Measurements from ENCODE around the gene EGR2. TPM values are rescaled to one million over a fixed set of nuclear protein-coding genes. Genes with fewer than 3 reads are reported as not detected.

The EGR2 gene
- total RNA-seq, 4 donors from 2014 or later: 0.82 to 1.3 TPM; not detected in 2

DNA sequence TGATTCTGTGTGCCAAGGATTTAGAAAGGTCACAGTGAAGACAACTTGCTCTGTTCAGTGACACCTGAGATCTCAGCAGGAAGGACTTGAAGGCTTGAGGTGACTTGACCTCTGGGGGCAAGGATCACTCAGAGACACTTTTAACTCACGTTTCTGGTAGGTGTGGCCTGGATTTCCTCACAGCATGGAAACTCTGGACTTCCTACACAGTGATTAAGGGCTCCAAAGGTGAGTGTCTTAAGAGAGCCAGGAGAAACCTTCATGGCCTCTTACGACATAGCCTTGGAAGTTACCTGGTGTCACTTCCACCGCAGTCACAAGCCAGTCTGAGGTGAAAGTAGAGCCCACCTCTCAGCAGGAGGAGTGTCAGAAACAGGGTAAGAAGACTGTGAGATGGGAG lies 49.8 kb downstream of the EGR2 start:
- intact Hi-C loops (cut with DNase I; ENCODE audit: low total_unique reads): no loop called here
- Histone ChIP-seq H3K27me3 (no peaks in the 10 kb centered on the region), H3K27ac (no peak overlapping the region), H3K4me1 (no peaks in the 10 kb centered on the region), H3K4me3 (no peak overlapping the region), H3K9me3 (no peaks in the 10 kb centered on the region), H3K36me3 (no peaks in the 10 kb centered on the region)
- in situ Hi-C loops (cut with MboI; ENCODE audit: low pct_ligation_motif_present in 1 of 4, low pct_unique_long_range_greater_than_20kb in 1 of 4, low sequenced_read_pairs in 3 of 4): no loop called here
- WGBS, 2 donors (ENCODE audit: low coverage in 1 of 2): 35 to 66% methylated on average over 2 to 3 of the region's 3 CpGs
- TF ChIP-seq, protein P1, sequence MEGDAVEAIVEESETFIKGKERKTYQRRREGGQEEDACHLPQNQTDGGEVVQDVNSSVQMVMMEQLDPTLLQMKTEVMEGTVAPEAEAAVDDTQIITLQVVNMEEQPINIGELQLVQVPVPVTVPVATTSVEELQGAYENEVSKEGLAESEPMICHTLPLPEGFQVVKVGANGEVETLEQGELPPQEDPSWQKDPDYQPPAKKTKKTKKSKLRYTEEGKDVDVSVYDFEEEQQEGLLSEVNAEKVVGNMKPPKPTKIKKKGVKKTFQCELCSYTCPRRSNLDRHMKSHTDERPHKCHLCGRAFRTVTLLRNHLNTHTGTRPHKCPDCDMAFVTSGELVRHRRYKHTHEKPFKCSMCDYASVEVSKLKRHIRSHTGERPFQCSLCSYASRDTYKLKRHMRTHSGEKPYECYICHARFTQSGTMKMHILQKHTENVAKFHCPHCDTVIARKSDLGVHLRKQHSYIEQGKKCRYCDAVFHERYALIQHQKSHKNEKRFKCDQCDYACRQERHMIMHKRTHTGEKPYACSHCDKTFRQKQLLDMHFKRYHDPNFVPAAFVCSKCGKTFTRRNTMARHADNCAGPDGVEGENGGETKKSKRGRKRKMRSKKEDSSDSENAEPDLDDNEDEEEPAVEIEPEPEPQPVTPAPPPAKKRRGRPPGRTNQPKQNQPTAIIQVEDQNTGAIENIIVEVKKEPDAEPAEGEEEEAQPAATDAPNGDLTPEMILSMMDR (IDR thresholded peaks at IDR 0.05): no peak
- DNase-seq: no peak

DNA sequence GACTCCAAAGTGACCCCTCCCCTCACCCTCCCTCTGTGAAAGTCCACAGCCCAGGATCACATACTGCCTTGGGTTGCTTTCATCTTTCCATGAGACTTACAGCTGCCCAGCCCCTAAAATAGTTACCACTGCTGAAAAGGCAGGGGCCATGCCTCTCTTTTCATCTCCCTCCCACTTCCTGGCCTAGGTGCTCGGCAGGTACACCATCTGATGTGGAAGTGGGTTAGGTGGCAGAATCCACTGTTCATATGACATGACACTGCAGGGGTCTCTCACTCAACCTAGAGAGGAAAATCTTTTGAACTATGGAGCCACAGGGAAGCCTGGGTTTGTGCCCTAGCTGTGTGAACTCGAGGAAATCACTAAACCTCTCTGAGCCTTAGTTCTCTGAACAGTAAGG lies 50.4 kb downstream of the EGR2 start:
- intact Hi-C loops (cut with DNase I; ENCODE audit: low total_unique reads) (no loop called here), in situ Hi-C loops (cut with MboI; ENCODE audit: low pct_ligation_motif_present in 1 of 4, low pct_unique_long_range_greater_than_20kb in 1 of 4, low sequenced_read_pairs in 3 of 4) (no loop called here)
- WGBS, 2 donors (ENCODE audit: low coverage in 1 of 2): 60 to 79% methylated on average over 1 to 2 of the region's 2 CpGs
- Histone ChIP-seq H3K27ac (no peak overlapping the region), H3K36me3 (no peaks in the 10 kb centered on the region), H3K27me3 (no peaks in the 10 kb centered on the region), H3K4me1 (no peaks in the 10 kb centered on the region), H3K4me3 (no peak overlapping the region), H3K9me3 (no peaks in the 10 kb centered on the region)
- TF ChIP-seq EP300 (IDR thresholded peaks at IDR 0.05; ENCODE audit: low read depth): no peak
- TF ChIP-seq, protein P1 (IDR thresholded peaks at IDR 0.05): no peak
- TF ChIP-seq POLR2A (IDR thresholded peaks at IDR 0.05): no peak
- TF ChIP-seq POLR2AphosphoS5 (IDR thresholded peaks at IDR 0.05): no peak
- DNase-seq: no peak

DNA sequence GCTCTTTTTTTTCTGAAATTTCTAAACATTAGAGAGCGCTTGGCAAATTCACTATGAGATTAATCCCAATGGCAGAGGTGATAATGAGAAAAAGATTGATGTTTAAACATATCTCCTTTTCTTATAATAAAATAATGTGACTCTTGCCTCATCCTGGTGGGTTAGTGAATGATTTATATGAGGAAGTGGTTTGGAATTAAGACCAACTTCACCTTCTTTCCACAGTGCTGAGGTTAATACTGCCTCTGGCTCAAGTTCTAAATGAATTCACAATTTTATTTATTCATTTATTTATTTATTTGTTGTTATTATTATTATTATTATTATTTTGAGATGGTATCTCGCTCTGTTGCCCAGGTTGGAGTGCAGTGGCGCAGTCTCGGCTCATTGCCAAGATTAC lies 52.2 kb downstream of the EGR2 start:
- in situ Hi-C loops (cut with MboI; ENCODE audit: low pct_ligation_motif_present in 1 of 4, low pct_unique_long_range_greater_than_20kb in 1 of 4, low sequenced_read_pairs in 3 of 4) (no loop called here), intact Hi-C loops (cut with DNase I; ENCODE audit: low total_unique reads) (no loop called here)
- Histone ChIP-seq H3K4me3 (no peak overlapping the region), H3K27me3 (no peaks in the 10 kb centered on the region), H3K27ac (no peak overlapping the region), H3K36me3 (no peaks in the 10 kb centered on the region), H3K4me1 (no peaks in the 10 kb centered on the region), H3K9me3 (no peaks in the 10 kb centered on the region)
- WGBS, 2 donors (ENCODE audit: low coverage in 1 of 2): 94 to 97% methylated on average over 4 of the region's 4 CpGs
- DNase-seq: no peak
- TF ChIP-seq EP300 (IDR thresholded peaks at IDR 0.05; ENCODE audit: low read depth): no peak
- TF ChIP-seq POLR2A (IDR thresholded peaks at IDR 0.05): no peak
- no peak for TF ChIP-seq POLR2AphosphoS5 (IDR thresholded peaks at IDR 0.05)
- TF ChIP-seq, protein P1 (IDR thresholded peaks at IDR 0.05): no peak

DNA sequence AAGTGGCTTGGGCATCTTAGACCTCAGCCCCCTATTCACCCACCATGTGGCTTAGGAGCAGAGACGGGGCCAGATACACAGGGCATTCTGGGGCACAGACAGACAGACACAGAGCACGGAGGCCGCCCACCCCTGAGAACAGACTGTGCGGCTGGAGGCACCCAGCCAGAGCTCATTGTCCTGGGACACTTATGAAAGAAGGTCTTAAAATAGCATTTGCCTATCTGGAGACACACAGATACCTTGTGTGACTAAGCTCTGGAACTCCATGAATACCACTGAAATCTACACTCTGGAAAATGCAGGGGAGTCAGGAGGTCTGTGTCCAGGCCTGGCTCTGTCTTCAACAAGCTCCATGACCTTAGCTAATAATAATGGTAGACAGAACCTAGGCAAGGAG lies 53.0 kb downstream of the EGR2 start:
- H3K4me1 ChIP-seq: no peaks in the 10 kb centered on the region
- DNase-seq: no peak
- H3K9me3 ChIP-seq: no peaks in the 10 kb centered on the region
- intact Hi-C loops (cut with DNase I; ENCODE audit: low total_unique reads): no loop called here
- TF ChIP-seq, protein P1 (IDR thresholded peaks at IDR 0.05): no peak
- TF ChIP-seq POLR2A (IDR thresholded peaks at IDR 0.05) (no peak), POLR2AphosphoS5 (IDR thresholded peaks at IDR 0.05) (no peak), EP300 (IDR thresholded peaks at IDR 0.05; ENCODE audit: low read depth) (no peak)
- 98% methylated on average over 4 of the region's 4 CpGs; no CpG with 5 or more reads in 1 of the 2 donors for WGBS, 2 donors (ENCODE audit: low coverage in 1 of 2)
- H3K36me3 ChIP-seq: no peaks in the 10 kb centered on the region
- no peaks in the 10 kb centered on the region for H3K27me3 ChIP-seq
- in situ Hi-C loops (cut with MboI; ENCODE audit: low pct_ligation_motif_present in 1 of 4, low pct_unique_long_range_greater_than_20kb in 1 of 4, low sequenced_read_pairs in 3 of 4): no loop called here
- H3K4me3 ChIP-seq: no peak overlapping the region
- H3K27ac ChIP-seq: no peak overlapping the region

Other genes with a start within 250 kb of the EGR2 start
- gene ADO, start 11.6 kb downstream of the EGR2 start, total RNA-seq: 10 to 100 TPM in 3 of 4 donors, 1 to 10 TPM in 1; 9.6 to 25.4 (median 15.0) TPM